GM21367 (cell line): ENCODE data around the gene CHST3.
"Not testable (repeated sequence)": the region's sequence is repeated elsewhere in the genome, so short reads cannot be mapped to it uniquely, and the experiment has no call there.

Experiments used
- ATAC-seq: cut with Tn5 transposase; IDR thresholded peaks from one replicate; pipeline ENCODE4 v1.9.1; 2021; ENCODE audit not compliant: unreplicated experiment

CHST3 gene

GRCh38 chr10:71972746-71973695 is 8.8 kb downstream of the CHST3 start:
- ATAC-seq = no peak

DNA sequence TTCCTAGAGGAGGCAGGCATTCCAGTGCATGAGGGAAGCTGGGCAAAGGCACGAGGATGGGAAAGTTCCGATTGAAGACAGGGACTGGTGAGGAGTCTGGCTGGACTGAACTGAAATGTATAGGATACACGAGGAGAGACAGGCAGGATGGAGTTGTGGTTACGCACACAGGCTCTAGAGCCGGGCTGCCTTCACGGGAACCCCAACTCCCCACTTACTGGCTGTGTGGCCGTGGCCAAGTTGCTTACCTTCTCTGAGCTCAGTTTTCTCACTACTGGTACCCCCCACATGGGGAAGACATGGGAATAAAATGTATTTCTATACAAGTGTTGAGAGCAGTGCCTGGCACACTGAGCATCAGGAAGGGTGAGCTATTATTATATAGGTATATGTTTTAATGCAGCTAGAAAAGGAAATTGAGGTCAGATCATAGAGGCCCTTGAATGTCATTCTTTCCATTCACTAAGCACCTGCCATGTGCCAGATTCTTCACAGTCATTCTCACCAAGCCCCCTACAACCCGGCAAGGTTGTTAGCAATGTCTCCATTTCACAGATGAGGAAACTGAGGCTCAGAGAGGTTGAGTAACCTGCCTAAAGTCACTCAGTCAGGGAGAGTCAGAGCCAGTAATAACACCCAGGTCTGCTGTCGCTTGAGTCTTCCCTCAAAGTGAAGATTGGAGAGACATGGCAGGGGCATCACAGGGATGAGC is 9.7 kb downstream of the CHST3 start:
- ATAC-seq = no peak

GRCh38 chr10:71974489-71975021 is 10.4 kb downstream of the CHST3 start:
- ATAC-seq = no peak

DNA sequence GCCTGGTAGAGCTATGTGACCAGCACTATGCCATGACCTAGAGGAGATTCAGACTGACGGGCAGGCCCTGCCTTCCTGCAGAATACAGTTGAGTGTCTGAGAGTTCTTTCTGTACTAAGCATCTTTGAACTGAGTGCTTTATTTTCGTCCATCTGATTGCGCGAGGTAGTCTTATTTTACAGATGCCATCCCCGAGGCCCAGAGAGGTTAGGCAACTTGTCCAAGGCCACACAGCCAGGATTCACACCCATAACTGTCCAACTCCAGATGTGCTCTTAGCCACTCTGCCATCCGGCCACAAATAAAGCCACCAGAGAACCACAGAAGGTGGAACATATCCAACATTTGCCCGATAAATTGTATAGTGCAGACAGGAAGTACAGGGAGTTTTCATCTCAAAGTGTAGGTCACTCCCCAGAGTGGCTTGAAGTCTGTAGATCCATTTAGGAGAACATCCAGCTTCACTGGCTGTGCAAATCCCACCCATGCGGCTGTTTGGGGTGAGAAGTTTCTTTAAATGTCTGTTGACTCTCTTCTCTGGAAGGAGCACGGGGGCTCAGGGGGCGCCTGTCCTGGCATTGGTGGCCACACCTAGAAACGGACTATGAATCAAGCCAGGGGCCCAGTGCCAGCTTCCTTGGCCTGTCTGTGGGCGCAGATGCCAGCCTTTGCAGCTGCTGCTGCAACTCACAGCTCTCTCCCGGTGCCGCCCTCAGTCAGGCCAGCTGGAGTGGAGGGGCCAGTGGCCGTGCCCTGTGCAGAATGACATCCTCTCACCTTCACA is 11.1 kb downstream of the CHST3 start:
- ATAC-seq = no peak

DNA sequence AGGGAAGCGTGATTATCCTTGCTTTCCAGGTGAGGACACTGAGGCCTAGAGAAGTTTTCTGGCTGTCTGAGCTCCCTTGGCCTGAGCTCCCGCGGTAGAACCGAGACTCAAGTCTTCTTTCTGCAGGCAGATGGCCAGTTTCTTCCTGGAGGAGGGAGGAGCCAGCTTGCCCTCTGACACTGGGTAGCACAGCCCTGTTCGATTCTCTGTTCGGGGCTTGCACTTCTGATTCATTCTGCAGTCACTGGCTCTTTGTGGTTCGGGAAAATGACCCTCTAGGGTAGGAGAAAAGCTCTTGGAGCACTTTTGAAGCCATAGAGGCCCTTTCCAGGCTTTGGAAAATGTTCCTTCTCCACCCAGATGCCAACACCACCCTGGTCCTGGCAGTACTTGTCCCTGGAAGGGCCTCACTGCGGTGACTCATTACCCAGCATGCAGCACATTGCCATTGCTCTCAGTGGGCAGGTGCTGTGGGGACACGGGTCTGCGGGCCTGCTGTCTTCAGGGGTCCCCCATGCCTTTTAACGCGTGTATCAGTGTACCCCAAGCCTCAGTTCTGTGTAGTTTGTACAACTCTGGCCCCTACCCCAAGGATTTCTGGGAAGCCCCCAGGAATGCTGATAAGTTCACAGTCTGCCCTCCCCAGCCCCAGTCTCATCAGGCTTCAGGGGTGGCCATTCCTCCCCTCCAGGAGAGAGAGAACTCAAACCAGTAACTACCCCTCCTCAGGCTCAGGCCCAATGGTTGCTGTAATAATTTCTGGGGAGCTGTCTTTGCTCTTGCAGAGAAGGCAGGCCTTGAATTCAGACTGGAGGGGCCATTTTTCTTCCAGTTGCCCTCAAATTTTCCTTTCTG is 11.9 kb downstream of the CHST3 start:
- no peak for ATAC-seq

GRCh38 chr10:71977614-71977903 is 13.4 kb downstream of the CHST3 start:
- not testable (repeated sequence) for ATAC-seq

GRCh38 chr10:71978476-71978875 is 14.3 kb downstream of the CHST3 start:
- ATAC-seq = no peak

GRCh38 chr10:71978988-71979691 is 14.9 kb downstream of the CHST3 start:
- no peak for ATAC-seq

GRCh38 chr10:71979692-71980062 is 15.5 kb downstream of the CHST3 start:
- no peak for ATAC-seq

DNA sequence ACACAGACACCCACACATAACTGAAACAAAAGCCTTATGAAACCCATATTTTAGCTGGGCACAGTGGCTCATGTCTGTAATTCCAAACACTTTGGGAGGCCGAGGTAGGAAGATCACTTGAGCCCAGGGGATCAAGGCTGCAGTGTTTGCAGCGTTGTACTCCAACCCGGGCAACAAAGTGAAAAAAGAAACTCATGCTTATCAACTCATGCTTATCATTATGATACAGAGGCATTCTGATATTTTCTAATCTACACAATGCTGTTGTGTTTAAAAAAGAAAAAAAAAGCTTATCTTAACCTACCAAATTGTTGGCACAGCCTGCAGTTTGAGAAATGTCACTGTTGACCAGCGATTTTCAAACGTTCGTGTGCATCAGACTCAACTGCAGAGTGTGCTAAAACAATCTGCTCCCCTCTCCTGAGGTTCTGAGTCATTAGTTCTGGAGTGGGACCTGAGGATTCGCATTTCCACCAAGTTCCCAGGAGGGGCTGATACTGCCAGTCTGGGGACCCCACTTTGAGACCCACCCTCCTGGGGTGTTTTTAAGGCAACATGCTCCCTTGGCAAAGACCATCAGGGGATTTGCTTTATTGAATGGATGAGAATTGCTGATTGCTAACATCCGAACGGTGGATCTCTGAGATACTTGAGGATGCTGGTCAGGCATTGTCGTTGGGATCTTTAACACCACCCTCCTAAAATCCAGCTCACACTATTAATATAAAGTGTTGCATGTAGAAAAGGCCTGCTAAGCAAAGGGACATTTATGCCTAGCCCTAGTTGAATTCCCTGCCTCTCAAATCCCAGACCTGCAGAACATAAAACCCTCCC is 16.2 kb downstream of the CHST3 start:
- no peak for ATAC-seq

DNA sequence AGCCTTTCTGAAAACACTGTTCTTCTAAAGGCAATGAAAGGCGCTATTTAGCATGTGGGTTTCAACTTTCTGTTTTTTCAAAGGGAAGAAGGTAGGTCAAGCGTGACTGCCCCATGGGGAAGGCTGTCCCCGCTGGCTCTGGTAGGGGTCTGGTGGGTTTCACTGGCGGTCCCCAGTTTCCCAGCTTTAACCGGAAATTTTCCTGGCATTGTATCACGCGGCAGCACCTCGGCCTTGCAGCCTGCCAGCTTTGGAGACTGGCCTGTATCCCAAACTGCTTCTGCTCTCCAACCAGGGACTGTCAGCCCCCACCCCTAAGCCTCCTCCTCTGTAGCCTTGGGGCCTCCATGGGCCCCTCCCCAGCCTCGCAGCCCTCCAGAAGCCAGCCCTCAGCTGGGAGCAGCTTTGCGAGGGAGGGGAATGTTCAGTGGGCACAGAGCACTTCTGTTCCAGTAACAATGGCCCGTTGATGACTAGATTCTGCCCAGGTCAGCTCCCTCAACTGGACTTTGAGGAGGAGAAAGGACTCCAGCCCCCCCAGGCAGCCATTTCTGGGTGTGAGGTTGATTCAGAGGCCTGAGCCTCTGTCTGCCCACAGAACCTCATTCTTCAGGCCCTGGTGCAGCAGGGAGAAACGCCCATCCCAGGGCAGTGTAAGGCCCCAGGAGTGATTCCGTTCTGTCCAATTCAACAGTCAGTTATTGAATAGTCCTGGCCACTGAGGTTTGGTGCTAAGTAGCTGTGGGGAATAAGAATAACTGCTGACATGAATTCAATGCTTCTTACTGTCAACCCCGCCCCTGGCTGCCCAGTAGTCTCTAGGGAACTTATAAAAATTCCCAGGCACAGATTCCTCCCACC is 17.1 kb downstream of the CHST3 start:
- no peak for ATAC-seq

GRCh38 chr10:71981876-71982230 is 17.7 kb downstream of the CHST3 start:
- no peak for ATAC-seq

- no peak for ATAC-seq
Measured at GRCh38 chr10:71982269-71983178, 18.3 kb downstream of the CHST3 start.

DNA sequence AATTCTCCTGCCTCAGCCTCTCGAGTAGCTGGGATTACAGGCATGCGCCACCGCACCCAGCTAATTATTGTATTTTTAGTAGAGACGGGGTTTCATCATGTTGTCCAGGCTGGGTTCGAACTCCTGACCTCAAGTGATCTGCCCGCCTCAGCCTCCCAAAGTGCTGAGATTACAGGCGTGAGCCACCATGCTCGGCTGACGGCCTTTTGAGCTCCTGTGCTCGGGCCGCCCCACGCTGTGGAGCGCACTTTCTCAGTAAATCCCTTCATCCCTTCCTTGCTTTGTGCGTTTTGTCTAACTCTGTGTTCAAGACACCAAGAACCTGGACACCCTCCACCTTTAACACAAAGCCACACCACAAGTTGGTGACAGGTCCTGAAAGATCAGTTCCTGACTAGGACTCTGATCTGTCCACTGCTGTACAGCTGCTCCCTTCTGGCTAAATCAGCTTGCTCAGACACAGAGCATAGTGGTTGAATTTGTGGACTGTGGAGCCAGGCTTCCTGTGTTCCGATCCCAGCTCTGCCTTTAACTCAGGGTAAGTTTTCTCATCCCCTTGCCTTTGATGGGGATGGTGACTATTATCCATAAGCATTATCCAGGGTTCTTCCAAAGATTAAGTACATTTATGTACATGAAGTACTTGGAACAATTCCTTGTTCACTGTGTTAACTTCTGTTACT is 20.1 kb downstream of the CHST3 start:
- no peak for ATAC-seq

DNA sequence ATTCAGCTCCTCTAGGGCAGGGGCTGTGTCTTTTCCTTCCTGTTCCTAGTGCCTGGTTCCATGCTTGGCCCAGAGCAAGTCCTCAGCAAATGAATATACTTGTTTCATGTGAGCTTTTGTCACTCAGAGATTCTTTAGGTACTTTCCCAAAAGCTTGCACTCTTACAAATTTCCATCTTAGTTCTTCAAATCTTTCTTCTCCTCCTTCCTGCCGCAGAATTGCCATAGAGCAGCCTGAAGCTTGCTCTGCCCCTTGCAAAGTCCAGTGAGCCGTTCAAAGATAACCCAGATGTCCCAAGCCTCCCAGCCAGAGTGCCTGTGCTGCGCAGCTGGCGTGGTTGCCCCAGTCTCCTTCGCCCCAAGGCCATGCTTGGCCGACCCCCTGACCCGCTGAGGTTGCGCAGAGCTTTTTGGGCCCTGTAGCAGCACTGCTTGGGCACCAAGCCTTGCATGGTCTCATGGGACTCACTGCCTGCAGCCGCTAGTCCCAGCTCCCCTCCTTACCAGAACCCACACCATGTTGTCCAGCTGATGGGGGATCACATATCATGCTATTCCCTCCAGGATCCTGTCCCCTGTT is 20.7 kb downstream of the CHST3 start:
- ATAC-seq = no peak

- no peak for ATAC-seq
Measured at GRCh38 chr10:71985542-71986250, 21.5 kb downstream of the CHST3 start.
